Measurements from ENCODE around the gene RAB12.

The RAB12 gene

DNA sequence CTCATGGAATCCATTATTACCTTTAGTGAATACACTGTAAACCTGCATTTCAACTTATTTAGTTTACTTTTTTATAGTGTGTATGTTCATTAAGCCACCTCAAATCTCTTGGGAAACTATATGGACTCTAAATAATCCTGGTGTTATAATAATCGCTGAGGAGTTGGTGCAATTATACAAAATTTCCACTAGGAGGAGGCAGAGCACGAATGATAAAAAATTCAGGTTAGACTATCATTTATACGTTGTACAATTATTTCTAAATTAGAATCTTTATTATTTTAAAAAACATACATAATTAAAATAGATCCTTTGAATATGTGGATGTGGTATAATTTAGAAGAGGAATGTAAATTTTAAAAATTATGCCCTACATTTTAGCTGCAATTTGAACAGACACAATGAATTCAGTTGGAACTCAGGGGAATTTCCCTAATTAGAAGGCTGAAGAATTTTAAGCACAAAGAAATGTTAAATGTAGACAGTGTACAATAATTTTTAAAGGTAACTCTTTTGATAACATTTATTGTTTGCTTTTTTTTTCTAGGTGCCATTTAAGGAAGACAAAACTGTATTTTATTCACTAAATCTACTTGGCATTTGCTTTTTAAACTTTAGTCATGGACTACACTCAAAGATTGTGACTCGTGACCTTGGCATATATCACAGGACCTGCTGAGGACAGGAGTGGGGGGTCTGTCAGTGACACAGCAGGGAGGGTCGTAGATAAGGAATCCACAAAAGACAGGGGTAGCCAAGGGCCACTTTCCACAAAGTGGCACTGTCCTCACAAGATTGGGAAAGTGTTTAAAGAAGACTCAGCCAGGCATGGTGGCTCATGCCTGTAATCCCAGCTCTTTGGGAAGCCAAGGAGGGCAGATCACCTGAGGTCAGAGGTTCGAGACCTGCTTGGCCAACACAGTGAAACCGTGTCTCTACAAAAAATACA, 45.5 kb downstream of the RAB12 start:
- TF ChIP-seq, protein P1, sequence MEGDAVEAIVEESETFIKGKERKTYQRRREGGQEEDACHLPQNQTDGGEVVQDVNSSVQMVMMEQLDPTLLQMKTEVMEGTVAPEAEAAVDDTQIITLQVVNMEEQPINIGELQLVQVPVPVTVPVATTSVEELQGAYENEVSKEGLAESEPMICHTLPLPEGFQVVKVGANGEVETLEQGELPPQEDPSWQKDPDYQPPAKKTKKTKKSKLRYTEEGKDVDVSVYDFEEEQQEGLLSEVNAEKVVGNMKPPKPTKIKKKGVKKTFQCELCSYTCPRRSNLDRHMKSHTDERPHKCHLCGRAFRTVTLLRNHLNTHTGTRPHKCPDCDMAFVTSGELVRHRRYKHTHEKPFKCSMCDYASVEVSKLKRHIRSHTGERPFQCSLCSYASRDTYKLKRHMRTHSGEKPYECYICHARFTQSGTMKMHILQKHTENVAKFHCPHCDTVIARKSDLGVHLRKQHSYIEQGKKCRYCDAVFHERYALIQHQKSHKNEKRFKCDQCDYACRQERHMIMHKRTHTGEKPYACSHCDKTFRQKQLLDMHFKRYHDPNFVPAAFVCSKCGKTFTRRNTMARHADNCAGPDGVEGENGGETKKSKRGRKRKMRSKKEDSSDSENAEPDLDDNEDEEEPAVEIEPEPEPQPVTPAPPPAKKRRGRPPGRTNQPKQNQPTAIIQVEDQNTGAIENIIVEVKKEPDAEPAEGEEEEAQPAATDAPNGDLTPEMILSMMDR (IDR thresholded peaks at IDR 0.05; ENCODE audit: low read depth, low read length) = peak; percentile 40; the same call in 1 of the 2 replicates
- H3K4me3 ChIP-seq (ENCODE audit: low read depth, low read length) = no peak overlapping the region

DNA sequence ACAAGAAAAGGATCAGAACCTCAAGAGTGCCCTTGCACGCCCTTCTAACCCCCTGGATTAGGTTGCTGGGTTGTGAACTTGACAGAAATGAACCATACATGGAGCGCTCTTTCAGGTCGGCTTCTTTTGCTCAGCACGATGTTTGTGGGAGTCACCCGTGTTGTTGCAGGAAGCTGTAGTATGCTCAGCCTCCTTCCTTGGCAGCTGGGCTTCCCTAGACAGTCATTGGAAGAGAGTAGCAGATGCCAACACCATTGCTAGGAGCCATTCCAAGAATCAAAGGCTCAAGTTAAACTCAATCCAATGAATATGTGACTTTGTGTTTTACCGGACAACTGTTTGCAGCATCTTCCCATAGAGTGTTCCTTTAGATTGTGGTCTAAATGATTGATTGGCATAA, 47.0 kb downstream of the RAB12 start:
- no peak overlapping the region for H3K4me3 ChIP-seq (ENCODE audit: low read depth, low read length)
- TF ChIP-seq, protein P1 (IDR thresholded peaks at IDR 0.05; ENCODE audit: low read depth, low read length) = no peak

DNA sequence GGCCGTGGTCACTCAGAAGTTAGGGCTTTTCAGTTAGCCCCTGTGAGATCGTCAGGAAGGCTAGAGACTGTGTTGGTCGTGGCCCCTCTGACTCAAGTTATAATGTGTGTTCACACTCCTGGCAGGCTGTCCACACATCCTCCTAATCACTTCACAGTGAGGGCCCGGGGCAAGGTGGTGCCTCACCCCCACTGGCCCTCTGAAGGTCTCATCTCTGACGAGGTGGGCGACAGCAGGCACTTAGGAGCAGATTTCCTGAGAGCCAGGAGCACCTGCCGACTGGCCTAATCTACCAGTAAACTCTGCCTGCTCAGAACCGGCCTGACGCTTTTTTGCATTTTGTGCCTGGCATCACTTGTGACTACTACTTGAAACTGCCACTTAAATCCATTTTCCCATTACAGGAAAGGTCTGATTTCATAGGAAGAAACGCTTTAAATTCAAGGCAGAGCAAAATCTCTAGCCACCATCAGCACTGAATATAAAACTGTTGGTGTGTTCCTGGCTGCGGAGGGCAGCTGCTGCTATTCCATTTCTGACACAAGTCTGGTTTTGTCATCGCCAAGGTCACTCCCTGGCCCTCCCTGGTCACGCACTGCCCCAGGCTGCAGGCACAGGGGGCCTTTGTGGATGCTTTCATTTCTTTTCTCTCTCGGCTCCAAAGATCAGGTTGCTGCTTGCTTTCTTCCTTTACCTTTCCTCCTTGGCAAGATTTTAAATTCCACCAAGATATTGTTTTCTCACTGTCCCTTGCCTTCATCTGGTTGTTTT, 48.0 kb downstream of the RAB12 start:
- TF ChIP-seq, protein P1 (IDR thresholded peaks at IDR 0.05; ENCODE audit: low read depth, low read length) = no peak
- H3K4me3 ChIP-seq (ENCODE audit: low read depth, low read length) = no peak overlapping the region

DNA sequence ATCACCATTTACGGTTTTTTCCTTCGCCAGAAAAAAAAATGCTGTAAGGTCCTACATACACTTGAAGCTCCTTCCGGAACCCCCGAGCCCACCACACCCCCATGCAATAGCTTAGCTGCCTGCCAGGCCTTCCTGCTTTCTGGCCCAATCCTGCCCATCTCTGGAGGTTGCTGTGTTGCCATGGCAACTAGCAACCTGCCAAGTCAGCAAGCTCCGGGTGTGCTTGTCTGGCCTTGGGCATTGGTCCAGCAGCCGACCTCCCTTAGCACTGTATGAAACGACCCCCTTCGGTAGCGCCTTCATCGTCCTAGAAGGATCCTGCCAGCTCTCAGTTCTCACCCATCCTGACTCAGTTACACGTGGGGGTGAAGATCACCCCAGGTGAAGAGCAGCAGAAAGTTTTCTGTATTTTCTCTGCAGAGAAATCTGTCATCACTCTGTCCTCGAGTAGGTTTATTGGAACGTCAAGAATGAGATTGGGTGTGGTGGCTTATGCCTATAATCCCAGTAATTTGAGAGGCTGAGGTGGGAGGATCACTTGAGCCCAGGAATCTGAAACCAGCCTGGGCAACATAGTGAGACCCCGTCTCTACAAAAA, 48.7 kb downstream of the RAB12 start:
- TF ChIP-seq, protein P1 (IDR thresholded peaks at IDR 0.05; ENCODE audit: low read depth, low read length) = no peak
- no peak overlapping the region for H3K4me3 ChIP-seq (ENCODE audit: low read depth, low read length)

DNA sequence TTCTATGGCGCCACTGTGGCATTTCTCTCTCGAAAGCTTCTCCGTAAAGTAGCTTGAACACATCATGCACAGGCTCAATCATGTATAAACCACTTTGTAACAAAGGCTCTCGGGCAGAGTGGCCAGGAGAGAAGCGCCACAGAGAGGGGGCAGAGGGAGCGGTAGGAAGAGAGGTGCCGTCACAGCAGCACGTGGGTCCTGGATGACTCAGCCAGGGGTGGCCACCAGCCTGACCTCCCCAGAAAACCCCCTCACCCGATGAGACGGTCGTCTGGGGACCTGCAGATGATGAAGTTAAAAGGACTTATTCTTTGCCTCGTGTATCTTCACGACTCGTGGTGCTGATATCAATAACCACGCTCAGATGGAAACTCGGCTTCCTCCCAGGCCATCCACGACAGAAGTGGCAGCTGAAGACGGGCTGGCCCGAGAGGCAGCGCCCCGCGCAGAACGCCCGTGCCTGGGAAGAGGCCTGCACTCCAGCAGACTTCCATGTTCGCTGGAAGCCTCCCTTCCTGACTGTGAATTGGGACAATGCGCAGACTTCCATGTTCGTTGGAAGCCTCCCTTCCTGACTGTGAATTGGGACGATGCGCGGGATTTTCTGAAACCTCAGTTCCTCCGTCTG, 49.7 kb downstream of the RAB12 start:
- H3K4me3 ChIP-seq (ENCODE audit: low read depth, low read length) = no peak overlapping the region
- TF ChIP-seq, protein P1 (IDR thresholded peaks at IDR 0.05; ENCODE audit: low read depth, low read length) = no peak

DNA sequence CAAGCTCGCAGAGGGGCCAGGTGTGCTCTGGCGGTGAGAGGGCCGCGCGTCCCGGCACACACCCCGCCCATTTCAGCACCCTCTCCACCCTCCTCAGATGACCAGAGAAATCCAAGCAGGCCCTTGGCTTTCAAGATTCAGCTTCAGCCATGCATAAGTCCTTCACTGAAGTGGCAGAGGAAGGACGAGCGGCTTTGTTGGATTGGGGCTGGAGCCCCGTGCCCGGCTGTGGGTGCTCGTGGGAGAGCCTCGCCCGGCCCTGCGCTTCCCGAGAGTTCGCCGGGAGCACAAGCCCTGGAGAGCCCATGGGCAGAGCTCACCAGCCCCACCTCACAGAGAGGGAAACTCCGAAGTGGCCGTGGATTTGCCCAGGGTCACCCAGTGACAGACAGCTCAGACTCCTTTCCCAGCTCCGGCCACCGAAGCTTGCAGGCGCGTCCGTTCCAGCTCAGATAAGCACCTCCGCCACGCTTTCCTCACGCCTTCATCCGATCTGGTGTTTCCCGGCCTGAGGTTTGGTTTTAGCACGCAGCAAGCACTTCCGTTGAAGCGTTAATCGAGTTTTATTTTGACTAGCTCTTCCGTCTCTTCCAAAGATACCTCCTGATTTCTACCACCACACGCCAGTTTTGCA, 50.5 kb downstream of the RAB12 start:
- TF ChIP-seq, protein P1 (IDR thresholded peaks at IDR 0.05; ENCODE audit: low read depth, low read length) = no peak
- no peak overlapping the region for H3K4me3 ChIP-seq (ENCODE audit: low read depth, low read length)
